KG1 (cell line): ENCODE data around the gene UVRAG.
"Not testable (repeated sequence)": the region's sequence is repeated elsewhere in the genome, so short reads cannot be mapped to it uniquely, and the experiment has no call there.

Experiments
- DNase-seq: peaks from one replicate; lab custom pipeline; 2025; lab: John Stamatoyannopoulos, UW

Gene UVRAG

GRCh38 chr11:75924966-75925784 is 110.2 kb downstream of the UVRAG start:
- DNase-seq, result no peak

GRCh38 chr11:75925785-75926164 is 110.8 kb downstream of the UVRAG start:
- DNase-seq, result no peak

GRCh38 chr11:75929706-75930105 is 114.7 kb downstream of the UVRAG start:
- no peak for DNase-seq

GRCh38 chr11:75930534-75930933 is 115.5 kb downstream of the UVRAG start:
- no peak for DNase-seq

GRCh38 chr11:75931124-75931523 is 116.1 kb downstream of the UVRAG start:
- DNase-seq, result no peak

GRCh38 chr11:75933736-75934135 is 118.7 kb downstream of the UVRAG start:
- not testable (repeated sequence) for DNase-seq

GRCh38 chr11:75934851-75935250 is 119.8 kb downstream of the UVRAG start:
- no peak for DNase-seq

GRCh38 chr11:75938543-75938942 is 123.5 kb downstream of the UVRAG start:
- DNase-seq, result no peak

- DNase-seq, result no peak
Observed at GRCh38 chr11:75939516-75939915, 124.5 kb downstream of the UVRAG start.

GRCh38 chr11:75939992-75940391 is 125.0 kb downstream of the UVRAG start:
- no peak for DNase-seq

GRCh38 chr11:75940911-75941310 is 125.9 kb downstream of the UVRAG start:
- no peak for DNase-seq

- DNase-seq, result no peak
Observed at GRCh38 chr11:75944515-75944914, 129.5 kb downstream of the UVRAG start.

- no peak for DNase-seq
Observed at GRCh38 chr11:75945446-75945845, 130.4 kb downstream of the UVRAG start.

- DNase-seq, result no peak
Observed at GRCh38 chr11:75945947-75946346, 130.9 kb downstream of the UVRAG start.

GRCh38 chr11:75946531-75947530 is 131.8 kb downstream of the UVRAG start:
- no peak for DNase-seq

GRCh38 chr11:75949023-75949672 is 134.1 kb downstream of the UVRAG start:
- no peak for DNase-seq

- DNase-seq, result no peak
Observed at GRCh38 chr11:75950141-75950540, 135.1 kb downstream of the UVRAG start.

- no peak for DNase-seq
Observed at GRCh38 chr11:75954039-75954438, 139.0 kb downstream of the UVRAG start.

- no peak for DNase-seq
Observed at GRCh38 chr11:75955443-75955842, 140.4 kb downstream of the UVRAG start.

- no peak for DNase-seq
Observed at GRCh38 chr11:75959540-75959939, 144.5 kb downstream of the UVRAG start.

- DNase-seq, result no peak
Observed at GRCh38 chr11:75964071-75964470, 149.1 kb downstream of the UVRAG start.

- DNase-seq, result no peak
Observed at GRCh38 chr11:75966537-75967287, 151.7 kb downstream of the UVRAG start.
